IMR-90 (cell line): ENCODE data around the gene KLK12. TPM values are rescaled to one million over a fixed set of nuclear protein-coding genes. Genes with fewer than 3 reads are reported as not detected.

Source experiments
- ATAC-seq: fragments of 200-7000 bp; cut with Tn5 transposase; 2 replicates; pipeline ENCODE4 v1.9.1; 2020; ENCODE audit warnings: low read depth, mild to moderate bottlenecking, moderate library complexity
- BruUV-seq: library from RNA; stranded (reverse); fragments of 400-500 nt; replicated peaks from 2 replicates; lab custom pipeline; 2021; lab: Mats Ljungman, UMichigan
- CTCF ChIA-PET: fragments of 300-600 bp; formaldehyde crosslinking; extraction: SDS; loops from one replicate; lab custom pipeline; 2021; ENCODE audit warnings: antibody characterized with exemption; lab: Yijun Ruan, JAX
- POLR2A ChIA-PET: fragments of 300-600 bp; sonication (Branson Sonifier 250); formaldehyde crosslinking; loops from one replicate; lab custom pipeline; 2022; ENCODE audit warnings: antibody characterized with exemption; ENCODE audit not compliant: unreplicated experiment; lab: Charles Lee
- DNase-seq: peaks from one replicate; pipeline ENCODE4 v3.0.0; 2013
- H2AFZ ChIP-seq: replicated peaks from 2 replicates; pipeline ENCODE3; 2013; ENCODE audit warnings: low read length, mild to moderate bottlenecking; ENCODE audit not compliant: poor library complexity
- H2AK5ac ChIP-seq: 2 replicates; pipeline ENCODE4 v1.6.1; 2013; ENCODE audit warnings: low read depth, low read length, inconsistent platforms
- H2AK9ac ChIP-seq: replicated peaks from 2 replicates; pipeline ENCODE3; 2013; ENCODE audit warnings: mild to moderate bottlenecking, low read depth, low read length, moderate library complexity; ENCODE audit not compliant: poor library complexity
- H2BK120ac ChIP-seq: 2 replicates; pipeline ENCODE4 v1.6.1; 2013; ENCODE audit warnings: low read depth, low read length, inconsistent platforms
- H2BK15ac ChIP-seq: 3 replicates; pipeline ENCODE4 v1.6.1; 2013; ENCODE audit warnings: low read depth, low read length, inconsistent platforms
- H2BK20ac ChIP-seq: 2 replicates; pipeline ENCODE4 v1.6.1; 2013; ENCODE audit warnings: low read depth, mild to moderate bottlenecking, inconsistent platforms, low read length, moderate library complexity
- H2BK5ac ChIP-seq: 2 replicates; pipeline ENCODE4 v1.6.1; 2013; ENCODE audit warnings: mild to moderate bottlenecking, low read depth, low read length, inconsistent platforms; ENCODE audit not compliant: poor library complexity, severe bottlenecking
- H3K14ac ChIP-seq: replicated peaks from 2 replicates; pipeline ENCODE4 v1.6.1; 2013; ENCODE audit warnings: low read depth, low read length, inconsistent platforms
- H3K18ac ChIP-seq: 2 replicates; pipeline ENCODE4 v1.6.1; 2013; ENCODE audit warnings: low read depth, low read length, control low read depth
- H3K23ac ChIP-seq: 2 replicates; pipeline ENCODE4 v1.6.1; 2013; ENCODE audit warnings: low read depth, low read length, inconsistent platforms
- H3K27ac ChIP-seq: 2 replicates; pipeline ENCODE4 v1.5.1; 2013; ENCODE audit warnings: mild to moderate bottlenecking, control low read depth, low read length; ENCODE audit not compliant: insufficient read depth
- H3K27me3 ChIP-seq: 2 replicates; pipeline ENCODE4 v1.6.1; 2013; ENCODE audit warnings: low read length; ENCODE audit not compliant: control insufficient read depth, insufficient read depth
- H3K36me3 ChIP-seq: 2 replicates; pipeline ENCODE4 v1.6.1; 2013; ENCODE audit warnings: low read length, mixed read lengths; ENCODE audit not compliant: control insufficient read depth, insufficient read depth
- H3K4ac ChIP-seq: 2 replicates; pipeline ENCODE4 v1.6.1; 2013; ENCODE audit warnings: low read depth, low read length, inconsistent platforms
- H3K4me1 ChIP-seq: 2 replicates; pipeline ENCODE4 v1.6.1; 2013; ENCODE audit warnings: low read length, mixed read lengths; ENCODE audit not compliant: control insufficient read depth, insufficient read depth
- H3K4me2 ChIP-seq: 2 replicates; pipeline ENCODE4 v1.6.1; 2013; ENCODE audit warnings: low read depth, mild to moderate bottlenecking, control low read depth, low read length, moderate library complexity
- H3K4me3 ChIP-seq: 2 replicates; pipeline ENCODE4 v1.5.1; 2013; ENCODE audit warnings: low read depth, mild to moderate bottlenecking, control low read depth, low read length, moderate library complexity; ENCODE audit not compliant: insufficient read depth
- H3K56ac ChIP-seq: 2 replicates; pipeline ENCODE4 v1.6.1; 2013; ENCODE audit warnings: low read length, inconsistent platforms; ENCODE audit not compliant: insufficient read depth; ENCODE audit errors: extremely low read depth
- H3K79me1 ChIP-seq, 2 experiments: 2 replicates each; pipeline ENCODE4 v1.6.1; 2013; ENCODE audit warnings: low read length in 2 of 2, inconsistent platforms in 1 of 2, low read depth in 1 of 2
- H3K9ac ChIP-seq: 2 replicates; pipeline ENCODE4 v1.6.1; 2013; ENCODE audit warnings: low read depth, low read length, control low read depth
- H3K9me1 ChIP-seq: 2 replicates; pipeline ENCODE4 v1.6.1; 2013; ENCODE audit warnings: low read length, inconsistent platforms; ENCODE audit not compliant: insufficient read depth
- H3K9me3 ChIP-seq: 2 replicates; pipeline ENCODE4 v1.6.1; 2013; ENCODE audit warnings: low read length; ENCODE audit not compliant: control insufficient read depth, insufficient read depth
- H4K20me1 ChIP-seq: 2 replicates; pipeline ENCODE4 v1.6.1; 2013; ENCODE audit warnings: low read length, inconsistent platforms; ENCODE audit not compliant: insufficient read depth
- H4K5ac ChIP-seq: 2 replicates; pipeline ENCODE4 v1.6.1; 2013; ENCODE audit warnings: mild to moderate bottlenecking, low read depth, low read length, control low read depth
- H4K8ac ChIP-seq, 2 experiments: 2 replicates each; pipeline ENCODE4 v1.6.1; 2013; ENCODE audit warnings: low read depth in 2 of 2, low read length in 2 of 2, control low read depth in 1 of 2, inconsistent platforms in 1 of 2
- H4K91ac ChIP-seq: 2 replicates; pipeline ENCODE4 v1.6.1; 2013; ENCODE audit warnings: low read depth, low read length, inconsistent platforms; ENCODE audit not compliant: insufficient read depth
- CEBPB ChIP-seq: IDR thresholded peaks from 2 replicates; pipeline ENCODE4 v1.6.1; 2012; ENCODE audit warnings: low read depth, low read length, improper control_type of control experiment
- CHD1 ChIP-seq: IDR thresholded peaks from 2 replicates; pipeline ENCODE4 v1.6.1; 2012; ENCODE audit warnings: low read depth, low read length, improper control_type of control experiment
- CTCF ChIP-seq: conservative IDR thresholded peaks from 2 replicates; pipeline ENCODE4 v1.5.1; 2012; ENCODE audit warnings: mild to moderate bottlenecking, low read depth, low read length, improper control_type of control experiment
- MAFK ChIP-seq: IDR thresholded peaks from 2 replicates; pipeline ENCODE4 v1.6.1; 2012; ENCODE audit warnings: low read depth, low read length, improper control_type of control experiment
- MXI1 ChIP-seq: IDR thresholded peaks from 2 replicates; pipeline ENCODE4 v1.6.1; 2012; ENCODE audit warnings: low read depth, mild to moderate bottlenecking, low read length, moderate library complexity, borderline replicate concordance
- NFE2L2 ChIP-seq: fragments of 150-350 bp; IDR thresholded peaks from 2 replicates; pipeline ENCODE4 v1.6.1; 2016; ENCODE audit warnings: low read depth, mild to moderate bottlenecking, low read length
- POLR2A ChIP-seq: IDR thresholded peaks from 2 replicates; pipeline ENCODE4 v1.6.1; 2012; ENCODE audit warnings: mild to moderate bottlenecking, low read depth, low read length
- RAD21 ChIP-seq: IDR thresholded peaks from 2 replicates; pipeline ENCODE4 v1.6.1; 2012; ENCODE audit warnings: low read length, improper control_type of control experiment
- RCOR1 ChIP-seq: IDR thresholded peaks from 2 replicates; pipeline ENCODE4 v1.6.1; 2012; ENCODE audit warnings: mild to moderate bottlenecking, low read length, improper control_type of control experiment; ENCODE audit not compliant: insufficient replicate concordance
- USF2 ChIP-seq: fragments of 150-350 bp; IDR thresholded peaks from 2 replicates; pipeline ENCODE4 v1.6.1; 2017; ENCODE audit warnings: mild to moderate bottlenecking, antibody characterized with exemption, low read length, low read depth
- WGBS, 2 experiments: methylation state at CpG; one replicate each; pipeline versions ENCODE4 v1.1.5 to v1.1.7; 2013; ENCODE audit warnings: missing lambda C conversion rate in 2 of 2; ENCODE audit not compliant: insufficient read length in 1 of 2; ENCODE audit errors: extremely low coverage in 2 of 2; 5-methylcytosine and 5-hydroxymethylcytosine counted together
- dilution Hi-C: fragments of 300-500 bp; cut with HindIII; formaldehyde crosslinking; loops from one replicate; pipeline ENCODE4 v1.14.3; 2018; ENCODE audit warnings: low sequenced_read_pairs; ENCODE audit not compliant: unreplicated experiment
- in situ Hi-C: fragments of 300-500 bp; cut with MboI; formaldehyde crosslinking; loops from 3 replicates; pipeline ENCODE4 v1.14.3; 2019; ENCODE audit warnings: low sequenced_read_pairs, inconsistent platforms, mixed read lengths
- intact Hi-C: fragments of 100-400 bp; cut with micrococcal nuclease; formaldehyde crosslinking; loops from 2 replicates; pipeline ENCODE4 v1.10.0; 2022
- polyA plus RNA-seq, 3 experiments: library from polyadenylated mRNA; depleted of rRNA; stranded (reverse); fragments of >200 nt; gene quantifications; 2 replicates each; pipeline ENCODE4 v1.2.3, GENCODE V29; 2012; ENCODE audit warnings: low replicate concordance in 1 of 3
- total RNA-seq: library from RNA; depleted of rRNA; stranded (reverse); fragments of >200 nt; gene quantifications from 2 replicates; pipeline ENCODE4 v1.2.3, GENCODE V29; 2012

Gene KLK12
- total and polyA plus RNA-seq, 2 of the 4 experiments (the other 2 are of a cell fraction), result not detected

GRCh38 chr19:50980208-50980607 lies 54.6 kb downstream of the KLK12 start:
- DNase-seq, result no peak
- H2AK9ac ChIP-seq, result no peak overlapping the region
- H3K27ac ChIP-seq, result no peak overlapping the region
- no peaks in the 10 kb centered on the region for H3K9me3 ChIP-seq
- H3K36me3 ChIP-seq, result no peaks in the 10 kb centered on the region
- no peak overlapping the region for H2AK5ac ChIP-seq
- H2BK120ac ChIP-seq, result no peak overlapping the region
- H2BK15ac ChIP-seq, result no peak overlapping the region
- H2BK20ac ChIP-seq, result no peak overlapping the region
- no peaks in the 10 kb centered on the region for H3K27me3 ChIP-seq
- ATAC-seq, result no peak
- ChIA-PET CTCF (no interaction called here), POLR2A (no interaction called here)
- dilution Hi-C loops (no loop called here), in situ Hi-C loops (no loop called here), intact Hi-C loops (no loop called here)
- H3K4me3 ChIP-seq, result no peak overlapping the region
- WGBS, 2 experiments, result 40% methylated on average over 1 of the region's 13 CpGs; no CpG with 5 or more reads in 1 of the 2 experiments
- no peaks in the 10 kb centered on the region for H3K4me1 ChIP-seq
- no peak overlapping the region for H2BK5ac ChIP-seq
- no peak overlapping the region for H3K23ac ChIP-seq
- H3K4ac ChIP-seq, result no peak overlapping the region
- TF ChIP-seq MAFK (no peak), RAD21 (no peak), CHD1 (no peak), NFE2L2 (no peak), CEBPB (no peak), MXI1 (no peak), POLR2A (no peak), RCOR1 (no peak), USF2 (no peak), CTCF (no peak)
- no peaks in the 10 kb centered on the region for H3K79me1 ChIP-seq
- H4K8ac ChIP-seq, result no peak overlapping the region
- H4K5ac ChIP-seq, result no peak overlapping the region
- H2AFZ ChIP-seq, result no peak overlapping the region
- no peaks in the 10 kb centered on the region for H4K20me1 ChIP-seq
- BruUV-seq, result no TSS peak
- H3K4me2 ChIP-seq, result no peak overlapping the region
- H3K14ac ChIP-seq, result no peak overlapping the region
- no peak overlapping the region for H4K91ac ChIP-seq
- no peak overlapping the region for H3K9ac ChIP-seq
- no peak overlapping the region for H3K18ac ChIP-seq
- H3K56ac ChIP-seq, result no peak overlapping the region
- no peaks in the 10 kb centered on the region for H3K9me1 ChIP-seq
